Measurements from ENCODE around the gene CYP2D6.

CYP2D6 gene

DNA sequence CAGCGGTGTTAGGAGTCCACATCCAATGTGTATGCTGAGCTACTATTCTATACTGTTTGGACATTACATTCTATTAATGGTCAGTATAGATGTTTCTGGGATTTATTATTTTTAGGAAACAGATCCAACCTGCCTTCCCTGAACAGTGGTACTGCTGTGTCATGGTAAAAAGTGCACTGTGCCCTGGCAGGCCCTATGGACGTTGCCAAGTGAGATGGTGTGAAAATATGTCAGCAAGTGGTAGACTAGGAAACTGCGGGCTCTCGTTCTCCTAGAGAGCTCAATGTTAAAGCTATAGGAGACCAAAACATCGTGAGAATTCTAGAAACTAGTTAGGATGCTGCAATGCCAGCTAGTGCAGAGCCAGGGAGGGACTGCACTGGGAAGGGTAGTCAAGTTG lies 26.0 kb upstream of the CYP2D6 start:
- H3K4me3 ChIP-seq (ENCODE audit: low read length), result no peak overlapping the region
- TF ChIP-seq, protein P1, sequence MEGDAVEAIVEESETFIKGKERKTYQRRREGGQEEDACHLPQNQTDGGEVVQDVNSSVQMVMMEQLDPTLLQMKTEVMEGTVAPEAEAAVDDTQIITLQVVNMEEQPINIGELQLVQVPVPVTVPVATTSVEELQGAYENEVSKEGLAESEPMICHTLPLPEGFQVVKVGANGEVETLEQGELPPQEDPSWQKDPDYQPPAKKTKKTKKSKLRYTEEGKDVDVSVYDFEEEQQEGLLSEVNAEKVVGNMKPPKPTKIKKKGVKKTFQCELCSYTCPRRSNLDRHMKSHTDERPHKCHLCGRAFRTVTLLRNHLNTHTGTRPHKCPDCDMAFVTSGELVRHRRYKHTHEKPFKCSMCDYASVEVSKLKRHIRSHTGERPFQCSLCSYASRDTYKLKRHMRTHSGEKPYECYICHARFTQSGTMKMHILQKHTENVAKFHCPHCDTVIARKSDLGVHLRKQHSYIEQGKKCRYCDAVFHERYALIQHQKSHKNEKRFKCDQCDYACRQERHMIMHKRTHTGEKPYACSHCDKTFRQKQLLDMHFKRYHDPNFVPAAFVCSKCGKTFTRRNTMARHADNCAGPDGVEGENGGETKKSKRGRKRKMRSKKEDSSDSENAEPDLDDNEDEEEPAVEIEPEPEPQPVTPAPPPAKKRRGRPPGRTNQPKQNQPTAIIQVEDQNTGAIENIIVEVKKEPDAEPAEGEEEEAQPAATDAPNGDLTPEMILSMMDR (conservative IDR thresholded peaks at IDR 0.05; ENCODE audit: low read depth, low read length), result no peak
- DNase-seq (ENCODE audit: low read depth), result no peak

- DNase-seq (ENCODE audit: low read depth), result no peak
- TF ChIP-seq, protein P1 (conservative IDR thresholded peaks at IDR 0.05; ENCODE audit: low read depth, low read length), result no peak
Measured at GRCh38 chr22:42156121-42156520, 25.5 kb upstream of the CYP2D6 start.

DNA sequence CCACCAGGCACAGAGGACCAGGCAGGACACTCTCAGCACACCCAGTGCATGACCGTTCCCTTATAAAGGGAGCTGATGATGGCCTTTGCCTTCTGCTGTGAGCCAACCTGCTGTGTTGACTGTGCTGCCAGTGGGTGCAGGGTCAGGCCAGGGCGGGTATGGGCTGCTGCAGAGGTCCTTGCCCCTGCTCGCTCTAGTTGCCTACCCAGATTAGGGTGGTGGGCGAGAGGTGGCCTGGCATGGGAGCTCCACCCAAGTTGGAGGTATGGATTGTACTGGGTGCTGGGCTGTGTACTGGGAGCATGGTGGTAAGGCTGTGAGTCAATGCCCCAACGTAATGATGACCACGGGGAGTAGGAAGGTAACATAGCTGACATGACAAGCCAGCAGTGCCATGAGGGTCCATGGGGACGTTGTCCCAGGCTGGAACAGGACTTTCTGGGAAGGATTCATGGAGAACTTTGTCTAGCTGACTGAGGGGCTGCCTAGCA lies 24.5 kb upstream of the CYP2D6 start:
- TF ChIP-seq, protein P1 (conservative IDR thresholded peaks at IDR 0.05; ENCODE audit: low read depth, low read length), result no peak
- DNase-seq (ENCODE audit: low read depth), result no peak
- H3K4me3 ChIP-seq (ENCODE audit: low read length), result no peak overlapping the region

More at GRCh38 chr22:42156121-42156520, 25.5 kb upstream of the CYP2D6 start:
- no peak overlapping the region for H3K4me3 ChIP-seq (ENCODE audit: low read length)

- no peak overlapping the region for H3K4me3 ChIP-seq (ENCODE audit: low read length)
- TF ChIP-seq, protein P1 (conservative IDR thresholded peaks at IDR 0.05; ENCODE audit: low read depth, low read length), result no peak
- no peak for DNase-seq (ENCODE audit: low read depth)
Measured at GRCh38 chr22:42154293-42155052, 23.9 kb upstream of the CYP2D6 start.

- DNase-seq (ENCODE audit: low read depth), result no peak
- no peak overlapping the region for H3K4me3 ChIP-seq (ENCODE audit: low read length)
- TF ChIP-seq, protein P1 (conservative IDR thresholded peaks at IDR 0.05; ENCODE audit: low read depth, low read length), result no peak
Measured at GRCh38 chr22:42152661-42153270, 22.2 kb upstream of the CYP2D6 start.

DNA sequence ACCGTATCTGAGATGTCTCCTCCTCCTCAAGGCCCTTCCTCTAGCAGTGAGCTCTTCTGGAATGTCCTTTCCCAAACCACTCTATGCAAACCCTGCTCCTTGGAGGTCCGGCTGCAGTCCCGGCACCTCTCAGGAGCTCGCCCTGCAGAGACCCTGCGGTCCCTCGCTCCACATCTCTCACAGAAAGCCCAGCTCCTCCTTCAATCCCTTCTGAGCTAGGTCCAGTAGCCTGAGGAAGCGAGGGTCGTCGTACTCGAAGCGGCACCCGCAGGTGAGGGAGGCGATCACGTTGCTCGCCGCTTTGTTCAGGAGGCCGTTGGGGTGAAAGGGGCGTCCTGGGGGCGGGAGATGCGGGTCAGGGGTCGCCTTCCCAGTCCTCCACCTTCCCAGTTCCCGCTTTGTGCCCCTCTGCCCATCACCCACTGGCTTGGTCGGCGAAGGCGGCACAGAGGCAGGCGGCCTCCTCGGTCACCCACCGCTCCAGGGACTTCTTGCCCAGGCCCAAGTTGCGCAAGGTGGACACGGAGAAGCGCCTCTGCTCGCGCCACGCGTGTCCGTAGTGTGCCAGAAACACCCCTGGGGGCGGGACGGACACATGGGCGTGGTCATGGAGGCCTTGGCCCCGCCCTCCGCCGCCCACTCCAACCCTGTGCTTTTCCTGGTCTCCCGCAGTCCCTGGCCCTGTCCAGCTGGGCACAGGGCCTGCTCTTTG lies 21.5 kb upstream of the CYP2D6 start:
- TF ChIP-seq, protein P1 (conservative IDR thresholded peaks at IDR 0.05; ENCODE audit: low read depth, low read length), result no peak
- DNase-seq (ENCODE audit: low read depth), result no peak
- H3K4me3 ChIP-seq (ENCODE audit: low read length), result no peak overlapping the region
